GM12873 (cell line): ENCODE measurements around the gene EP400.

Source experiments
- CTCF ChIP-seq: IDR thresholded peaks from 2 replicates; pipeline ENCODE4 v1.5.1; 2012; ENCODE audit warnings: low read depth, mild to moderate bottlenecking, moderate library complexity, low read length, control low read depth; ENCODE audit not compliant: insufficient read depth; ENCODE audit errors: missing control alignments

Gene EP400

GRCh38 chr12:132116709-132117557 is 167.2 kb downstream of the EP400 start:
- TF ChIP-seq CTCF = no peak

- TF ChIP-seq CTCF = no peak
Observed at GRCh38 chr12:132117558-132117875, 167.8 kb downstream of the EP400 start.

GRCh38 chr12:132118876-132119275 is 169.1 kb downstream of the EP400 start:
- TF ChIP-seq CTCF = no peak

- no peak for TF ChIP-seq CTCF
Observed at GRCh38 chr12:132121283-132121682, 171.5 kb downstream of the EP400 start.

- no peak for TF ChIP-seq CTCF
Observed at GRCh38 chr12:132123970-132124765, 174.4 kb downstream of the EP400 start.

GRCh38 chr12:132124766-132125425 is 175.2 kb downstream of the EP400 start:
- TF ChIP-seq CTCF = no peak

GRCh38 chr12:132125736-132126135 is 176.0 kb downstream of the EP400 start:
- no peak for TF ChIP-seq CTCF
